ENCODE data around the gene IL22RA1.

IL22RA1 gene

DNA sequence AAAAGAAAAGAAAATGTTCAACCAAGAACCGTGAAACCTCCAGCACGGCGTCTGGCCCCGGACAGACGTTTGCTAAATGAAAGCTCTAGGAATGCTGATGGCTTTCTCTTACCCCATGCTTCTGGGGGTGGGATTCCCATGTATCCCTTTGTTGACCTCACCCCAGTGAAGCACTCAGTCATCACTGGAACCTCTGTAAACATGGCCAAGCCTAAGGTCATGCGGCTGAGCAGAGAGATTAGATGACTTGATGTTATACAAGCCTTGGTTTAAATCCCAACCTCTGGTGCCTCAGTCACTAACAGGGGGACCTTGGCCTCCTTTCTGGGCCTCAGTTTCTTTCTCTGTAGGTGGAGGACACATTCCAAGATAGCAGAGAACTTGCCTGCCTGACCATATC is 28.2 kb downstream of the IL22RA1 start:
- no peak for DNase-seq (ENCODE audit: low read depth)

- no peak for DNase-seq (ENCODE audit: low read depth)
Observed at GRCh38 chr1:24113641-24114033, 29.3 kb downstream of the IL22RA1 start.

- peak; percentile 20 for DNase-seq (ENCODE audit: low read depth)
Observed at GRCh38 chr1:24111996-24112779, 30.8 kb downstream of the IL22RA1 start, which contains the start of gene MYOM3. Gene MYOM3, minus strand, starts transcription at chr1:24112135. Its CDS starts 3,499 bp downstream, at chr1:24108636.

GRCh38 chr1:24111262-24111995 is 31.5 kb downstream of the IL22RA1 start:
- DNase-seq (ENCODE audit: low read depth): no peak

GRCh38 chr1:24110642-24111261 is 32.2 kb downstream of the IL22RA1 start:
- no peak for DNase-seq (ENCODE audit: low read depth)

DNA sequence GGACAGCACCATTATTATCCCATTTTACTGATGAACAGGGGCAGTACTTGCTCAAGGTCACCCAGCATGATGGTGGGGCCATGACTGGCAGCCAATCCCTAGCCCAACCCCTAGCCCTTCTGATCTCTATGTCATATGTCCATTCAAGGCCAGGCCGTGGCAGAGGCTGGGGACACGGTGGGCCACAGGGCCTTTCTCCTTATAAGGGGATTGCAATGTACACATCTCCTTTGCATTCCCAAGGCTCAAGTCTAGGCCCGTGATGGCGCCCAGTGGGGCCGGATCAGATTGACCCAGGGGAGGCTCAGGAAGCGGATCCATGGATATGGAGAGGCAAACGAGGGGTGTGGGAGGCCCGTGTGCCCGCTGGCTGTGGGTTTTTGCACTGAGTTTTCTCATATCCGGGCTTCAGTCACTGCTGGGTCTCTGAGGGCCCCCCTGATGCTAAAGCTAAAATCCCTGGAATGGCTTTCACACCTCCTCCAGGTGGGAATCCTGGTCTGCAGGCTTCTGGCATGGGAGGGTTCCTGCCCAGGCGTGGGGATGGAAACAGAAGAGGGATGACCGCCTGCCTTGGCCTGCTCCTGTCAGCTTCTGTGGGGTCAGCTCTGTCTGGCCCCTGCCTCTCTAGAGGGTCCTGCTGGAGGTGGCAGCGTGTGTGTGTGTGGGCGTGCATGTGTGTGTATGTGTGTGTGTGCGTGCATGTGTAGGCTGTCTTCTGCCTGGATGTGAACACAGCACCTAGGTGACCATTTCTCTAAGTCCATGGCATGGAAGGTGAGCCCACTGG is 33.1 kb downstream of the IL22RA1 start:
- no peak for DNase-seq (ENCODE audit: low read depth)

DNA sequence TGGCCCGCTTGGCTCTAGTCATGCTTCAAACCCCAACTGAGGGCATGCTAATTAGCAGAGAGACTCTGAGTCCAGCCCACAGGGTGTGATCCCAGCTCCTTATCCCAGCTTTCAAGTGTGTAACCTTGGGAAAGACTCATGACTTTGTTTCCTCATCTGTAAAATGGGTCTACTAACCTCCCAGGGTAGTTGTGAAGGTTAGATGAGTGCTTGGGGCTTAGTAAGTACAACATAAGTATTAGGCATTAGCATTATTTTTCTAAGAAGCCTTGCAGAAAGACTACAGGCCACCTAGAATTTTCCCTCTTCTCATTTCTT is 33.8 kb downstream of the IL22RA1 start:
- DNase-seq (ENCODE audit: low read depth): no peak

DNA sequence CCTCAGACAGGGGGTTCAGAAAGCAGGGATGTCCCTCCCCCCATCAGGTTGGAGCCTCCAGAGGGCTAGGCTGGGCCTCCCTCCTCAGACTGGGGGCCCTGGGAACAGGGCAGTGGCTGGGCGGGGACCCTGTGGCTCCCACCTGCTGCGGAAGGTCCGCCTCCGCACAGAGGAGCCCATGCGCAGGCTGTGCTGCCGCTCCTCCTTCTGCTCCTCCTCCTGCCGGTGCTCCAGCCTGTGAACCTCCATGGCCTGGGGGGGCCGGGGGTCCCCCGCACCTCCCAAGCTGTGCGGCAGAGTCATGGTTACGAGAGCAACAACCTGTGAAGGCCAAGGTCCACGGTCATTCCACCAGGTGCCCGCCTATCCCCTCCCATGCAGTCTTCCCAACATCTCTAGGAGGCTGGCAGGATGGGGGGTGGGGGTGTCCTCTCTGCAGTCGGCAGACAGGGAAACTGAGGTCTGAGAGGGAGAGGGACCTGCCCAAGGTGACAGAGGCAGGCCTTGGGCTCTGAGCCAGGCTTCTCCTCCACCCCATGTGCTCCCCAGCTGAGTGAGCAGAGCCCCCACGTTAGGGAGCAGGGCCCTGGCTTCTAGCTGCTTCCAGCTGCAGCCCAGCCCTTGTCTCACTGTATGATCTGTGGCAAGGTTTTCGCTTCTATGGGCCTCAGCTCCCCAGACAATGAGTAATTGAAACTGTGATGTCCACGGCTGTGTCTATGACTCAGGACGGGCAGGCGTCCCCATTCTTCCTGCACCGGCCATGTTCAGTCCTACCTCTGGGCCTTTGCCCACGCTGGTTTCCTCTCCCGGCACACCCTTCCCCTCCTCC is 34.4 kb downstream of the IL22RA1 start:
- DNase-seq (ENCODE audit: low read depth): no peak

- no peak for DNase-seq (ENCODE audit: low read depth)
Observed at GRCh38 chr1:24107462-24108138, 35.3 kb downstream of the IL22RA1 start.

DNA sequence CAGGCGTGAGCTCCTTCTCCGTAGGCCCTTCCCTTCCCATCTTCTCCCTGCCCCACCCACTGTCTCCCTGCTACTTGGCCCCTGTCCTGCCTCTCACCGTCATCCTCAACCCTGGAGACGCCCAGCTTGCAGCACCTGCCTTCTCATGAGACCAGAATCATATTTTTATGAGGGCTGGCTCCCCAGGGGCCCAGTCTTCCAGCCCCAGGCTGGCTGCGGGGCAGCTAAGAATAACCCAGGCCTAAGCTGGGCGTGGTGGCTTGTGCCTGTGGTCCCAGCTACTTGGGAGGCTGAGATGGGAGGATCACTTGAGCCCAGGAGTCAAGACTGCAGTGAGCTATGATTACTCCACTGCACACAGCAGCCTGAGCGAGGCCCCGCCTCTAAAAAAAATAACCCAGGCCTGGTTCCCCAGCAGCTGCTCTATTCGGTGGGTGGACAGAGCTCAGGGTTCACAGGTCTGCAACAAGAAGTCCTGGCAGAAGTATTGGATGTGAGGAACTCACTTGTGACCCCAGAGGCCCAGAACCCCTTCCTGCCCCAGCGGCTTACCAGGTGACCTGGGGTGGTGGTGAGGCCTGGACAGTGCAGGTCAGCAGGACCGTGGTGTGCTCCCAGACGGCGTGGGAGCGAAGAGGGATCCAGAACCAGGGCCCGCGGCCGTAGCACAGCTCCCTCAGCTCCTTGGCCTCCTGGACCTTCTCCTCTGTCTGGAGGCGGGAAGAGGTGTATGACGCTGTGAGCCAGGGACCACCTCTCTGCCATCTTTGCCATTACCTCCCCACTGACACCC is 37.4 kb downstream of the IL22RA1 start:
- DNase-seq (ENCODE audit: low read depth): no peak

GRCh38 chr1:24104854-24105253 is 38.1 kb downstream of the IL22RA1 start:
- DNase-seq (ENCODE audit: low read depth): no peak

GRCh38 chr1:24103879-24104278 is 39.1 kb downstream of the IL22RA1 start:
- no peak for DNase-seq (ENCODE audit: low read depth)

DNA sequence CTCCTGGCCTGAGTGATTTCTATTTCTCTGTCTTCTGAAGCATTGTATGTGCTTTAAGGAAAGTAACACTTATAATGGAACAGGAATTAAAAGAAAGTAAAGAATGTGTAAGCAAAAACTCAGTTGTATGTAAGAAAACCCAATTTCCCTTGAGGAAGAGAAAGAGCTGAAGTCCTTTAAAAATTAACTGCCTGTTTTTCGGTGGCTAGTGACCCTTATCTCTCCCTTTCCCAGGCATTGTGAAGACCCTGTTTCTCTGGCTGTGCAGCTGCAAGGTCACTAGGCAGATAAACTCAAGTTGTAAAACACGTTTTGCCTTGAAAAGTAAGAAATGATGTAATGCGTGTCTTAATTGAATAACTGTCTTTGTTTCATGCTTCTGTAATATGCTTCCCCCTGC is 39.5 kb downstream of the IL22RA1 start:
- DNase-seq (ENCODE audit: low read depth): no peak

- DNase-seq (ENCODE audit: low read depth): no peak
Observed at GRCh38 chr1:24102961-24103360, 40.0 kb downstream of the IL22RA1 start.

DNA sequence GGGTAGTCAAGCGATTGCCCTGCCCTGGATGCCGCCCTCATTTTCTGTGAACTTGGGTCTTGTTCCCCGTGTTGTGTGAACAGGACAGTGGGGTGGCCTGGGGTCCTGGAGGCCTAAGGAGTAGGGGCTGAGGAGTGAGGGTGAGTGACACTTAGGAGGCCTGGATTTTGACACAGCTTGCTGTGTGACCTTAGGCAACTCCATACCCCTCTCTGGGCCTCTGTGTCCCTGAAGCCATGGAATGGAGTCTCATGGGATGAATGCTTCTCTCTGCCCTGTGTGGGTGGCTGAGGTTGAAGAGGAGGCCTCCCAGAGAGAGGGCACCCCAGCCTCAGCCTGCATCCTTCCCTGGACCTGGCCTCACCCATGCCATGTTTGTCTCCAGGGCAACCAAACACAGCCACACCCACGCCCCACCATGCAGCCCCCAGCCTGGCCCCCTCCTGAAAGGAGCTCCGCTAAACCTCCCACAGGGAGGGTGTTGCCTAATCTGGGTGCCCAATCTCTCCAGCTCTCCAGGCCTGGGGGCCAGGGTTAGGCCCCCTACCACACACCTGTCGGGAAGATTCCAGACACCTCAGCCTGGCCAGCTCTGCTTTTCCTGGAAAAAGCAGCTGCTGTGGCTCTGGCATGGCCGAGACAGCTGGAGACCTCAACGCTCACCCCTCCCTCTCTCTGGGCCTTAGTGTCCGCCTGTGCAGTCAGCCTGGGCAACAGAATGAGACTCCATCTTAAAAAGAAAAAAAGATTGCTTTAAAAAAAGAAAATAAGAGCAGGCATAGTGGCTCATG is 40.9 kb downstream of the IL22RA1 start:
- no peak for DNase-seq (ENCODE audit: low read depth)

GRCh38 chr1:24100945-24101737 is 41.8 kb downstream of the IL22RA1 start:
- no peak for DNase-seq (ENCODE audit: low read depth)

DNA sequence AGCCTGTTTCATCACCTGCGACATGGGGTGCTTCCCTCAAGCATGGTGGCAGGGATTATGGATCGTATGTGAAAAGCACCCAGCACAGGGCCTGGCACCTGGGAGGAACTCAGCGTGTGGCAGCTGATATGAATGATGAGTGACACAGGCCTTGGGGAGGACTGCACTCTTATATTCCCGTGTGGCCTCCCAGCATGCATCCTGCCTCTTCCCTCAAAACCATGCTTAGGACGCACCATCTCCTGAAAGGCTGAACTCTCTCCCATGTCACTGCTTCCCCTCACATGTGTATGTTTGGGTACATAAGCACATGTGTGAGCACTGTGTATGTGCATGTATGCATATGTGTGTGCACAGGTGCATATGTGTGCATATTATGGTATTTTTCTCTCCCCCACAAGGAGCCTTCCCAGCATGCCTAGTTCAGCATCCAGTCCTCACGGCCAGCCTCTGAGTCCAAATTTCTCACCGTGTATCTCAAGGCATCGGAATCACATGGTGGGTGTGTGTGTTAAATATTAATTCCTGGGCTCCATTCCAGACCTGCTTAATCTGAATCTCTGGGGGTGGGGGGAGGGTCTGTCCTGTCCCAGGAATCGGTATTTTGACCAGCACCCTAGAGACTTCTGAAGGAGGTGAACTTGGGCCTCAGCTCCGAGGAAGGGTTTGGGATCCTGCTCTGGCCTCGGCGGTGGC is 43.8 kb downstream of the IL22RA1 start:
- DNase-seq (ENCODE audit: low read depth): no peak

DNA sequence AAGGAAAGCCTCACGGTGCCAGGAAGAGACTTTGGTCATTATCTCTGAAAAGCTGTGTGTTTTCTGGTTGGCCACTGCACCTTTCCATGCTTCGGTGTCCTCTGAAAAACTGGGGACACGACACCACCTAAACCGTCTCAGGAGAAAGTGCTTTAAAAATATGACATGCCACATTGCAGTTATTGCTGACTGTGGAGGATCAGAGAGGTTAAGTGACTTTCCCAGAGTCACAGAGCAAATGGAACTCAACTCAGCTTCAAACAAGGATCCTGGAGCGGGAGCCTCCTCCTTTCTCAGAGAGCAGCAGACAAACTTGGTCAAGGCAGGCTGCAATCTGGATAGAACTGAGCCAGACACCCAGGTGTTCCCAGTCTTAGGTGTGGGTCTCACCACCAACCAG is 44.8 kb downstream of the IL22RA1 start:
- DNase-seq (ENCODE audit: low read depth): no peak
